Trophoblast cell (in vitro differentiated cells and primary cell): Measurements from ENCODE around the gene DRAM2. TPM values are rescaled to one million over a fixed set of nuclear protein-coding genes. Genes with fewer than 3 reads are reported as not detected.

Experiments used
- DNase-seq, 2 donors: peaks; one replicate each; pipeline ENCODE4 v3.0.0-alpha.2; 2016
- H2AFZ ChIP-seq: 2 replicates; pipeline ENCODE4 v1.6.1; 2013; ENCODE audit warnings: low read length, moderate library complexity, mild to moderate bottlenecking; ENCODE audit not compliant: insufficient read depth, poor library complexity
- H2AK5ac ChIP-seq: 2 replicates; pipeline ENCODE4 v1.6.1; 2013; ENCODE audit warnings: mild to moderate bottlenecking, low read length
- H2BK120ac ChIP-seq: 2 replicates; pipeline ENCODE4 v1.6.1; 2013; ENCODE audit warnings: low read length, mild to moderate bottlenecking, moderate library complexity; ENCODE audit not compliant: insufficient read depth, poor library complexity
- H2BK12ac ChIP-seq: 2 replicates; pipeline ENCODE4 v1.6.1; 2013; ENCODE audit warnings: mild to moderate bottlenecking, low read length, moderate library complexity
- H2BK5ac ChIP-seq: 2 replicates; pipeline ENCODE4 v1.6.1; 2013; ENCODE audit warnings: low read length, low read depth, moderate library complexity, mild to moderate bottlenecking; ENCODE audit not compliant: poor library complexity
- H3K14ac ChIP-seq: 2 replicates; pipeline ENCODE4 v1.6.1; 2013; ENCODE audit warnings: mild to moderate bottlenecking, low read length
- H3K18ac ChIP-seq: 2 replicates; pipeline ENCODE4 v1.6.1; 2013; ENCODE audit warnings: mild to moderate bottlenecking, low read length
- H3K23ac ChIP-seq: 2 replicates; pipeline ENCODE4 v1.6.1; 2013; ENCODE audit warnings: low read length
- H3K27ac ChIP-seq: 2 replicates; pipeline ENCODE4 v1.5.1; 2013; ENCODE audit warnings: low read depth, mild to moderate bottlenecking, inconsistent platforms, low read length, moderate library complexity
- H3K27me3 ChIP-seq: 2 replicates; pipeline ENCODE4 v1.6.1; 2013; ENCODE audit warnings: inconsistent platforms, mild to moderate bottlenecking, low read length, moderate library complexity; ENCODE audit not compliant: insufficient read depth
- H3K36me3 ChIP-seq, 2 experiments: 1 replicate in 1 of 2; 2 replicates in 1 of 2; pipeline ENCODE4 v1.6.1; 2013; ENCODE audit warnings: low read length in 2 of 2, mild to moderate bottlenecking in 2 of 2, moderate library complexity in 1 of 2; ENCODE audit not compliant: insufficient read depth in 2 of 2, control insufficient read depth in 1 of 2
- H3K4ac ChIP-seq: 2 replicates; pipeline ENCODE4 v1.6.1; 2013; ENCODE audit warnings: low read depth, mild to moderate bottlenecking, low read length, moderate library complexity
- H3K4me1 ChIP-seq, 2 experiments: 1 replicate in 1 of 2; 2 replicates in 1 of 2; pipeline ENCODE4 v1.6.1; 2013; ENCODE audit warnings: low read length in 2 of 2, mild to moderate bottlenecking in 2 of 2, moderate library complexity in 1 of 2; ENCODE audit not compliant: insufficient read depth in 2 of 2, control insufficient read depth in 1 of 2
- H3K4me2 ChIP-seq: 2 replicates; pipeline ENCODE4 v1.6.1; 2013; ENCODE audit warnings: inconsistent platforms, mild to moderate bottlenecking, low read length, moderate library complexity
- H3K4me3 ChIP-seq: 2 replicates; pipeline ENCODE4 v1.5.1; 2013; ENCODE audit warnings: mild to moderate bottlenecking, low read depth, low read length, inconsistent platforms
- H3K79me1 ChIP-seq: one replicate; pipeline ENCODE4 v1.6.1; 2013; ENCODE audit warnings: low read length
- H3K79me2 ChIP-seq: 2 replicates; pipeline ENCODE4 v1.6.1; 2013; ENCODE audit warnings: low read length, mild to moderate bottlenecking; ENCODE audit not compliant: control insufficient read depth, insufficient read depth, poor library complexity
- H3K9ac ChIP-seq: 2 replicates; pipeline ENCODE4 v1.6.1; 2013; ENCODE audit warnings: mild to moderate bottlenecking, low read length
- H3K9me3 ChIP-seq: 2 replicates; pipeline ENCODE4 v1.6.1; 2013; ENCODE audit warnings: low read depth, mild to moderate bottlenecking, control low read depth, inconsistent platforms, low read length; ENCODE audit not compliant: insufficient read depth
- H4K12ac ChIP-seq: 2 replicates; pipeline ENCODE4 v1.6.1; 2013; ENCODE audit warnings: low read depth, mild to moderate bottlenecking, low read length, moderate library complexity
- H4K8ac ChIP-seq: 2 replicates; pipeline ENCODE4 v1.6.1; 2013; ENCODE audit warnings: low read depth, mild to moderate bottlenecking, low read length, moderate library complexity
- H4K91ac ChIP-seq: one replicate; pipeline ENCODE4 v1.6.1; 2013; ENCODE audit warnings: low read depth, mild to moderate bottlenecking, low read length, moderate library complexity
- WGBS: extraction: QIAGEN DNeasy Blood & Tissue Kit; methylation state at CpG from one replicate; pipeline ENCODE4 v1.1.7; 2013; ENCODE audit warnings: missing lambda C conversion rate; ENCODE audit not compliant: insufficient read length, insufficient coverage; ENCODE audit errors: extremely low coverage; 5-methylcytosine and 5-hydroxymethylcytosine counted together
- polyA plus RNA-seq: library from polyadenylated mRNA; stranded (reverse); fragments of 200-250 nt; gene quantifications from 2 replicates; pipeline ENCODE4 v1.2.3, GENCODE V29; 2013

Gene DRAM2
- polyA plus RNA-seq = 77.9 and 79.0 TPM in 2 replicates

GRCh38 chr1:111139956-111140679, at the start of gene DRAM2, which contains the start of gene CEPT1:
Gene DRAM2 (minus strand): TSS chr1:111140093. CDS start chr1:111131554, 8,539 bp downstream.
Gene CEPT1 (plus strand): TSS chr1:111140223. CDS start chr1:111147715, 7,492 bp downstream.
- peak within 1 kb of the TSS; percentile 92 for H4K8ac ChIP-seq
- peak within 1 kb of the TSS; percentile 85 for H4K12ac ChIP-seq
- H3K18ac ChIP-seq = peak within 1 kb of the TSS; percentile 96
- WGBS = no CpG with 5 or more reads among the region's 68 CpGs
- peak within 1 kb of the TSS; percentile 89 for H4K91ac ChIP-seq
- peak; percentile 97 to 98 for DNase-seq
- peak within 1 kb of the TSS; percentile 99 for H2BK5ac ChIP-seq
- peak within 1 kb of the TSS; percentile 75 for H2AFZ ChIP-seq
- peak within 1 kb of the TSS; percentile 86 for H3K23ac ChIP-seq
- H3K9me3 ChIP-seq = no peaks in the 10 kb centered on the region
- peak within 1 kb of the TSS; percentile 98 for H3K4me3 ChIP-seq
- peak within 1 kb of the TSS; percentile 99 for H3K27ac ChIP-seq
- peak within 1 kb of the TSS; percentile 87 for H3K4ac ChIP-seq
- peak within 1 kb of the TSS; percentile 96 for H3K14ac ChIP-seq
- H2BK120ac ChIP-seq = peak within 1 kb of the TSS; percentile 95
- peaks cover 6% of the 10 kb centered on the region in 2 experiments for H3K36me3 ChIP-seq
- H3K79me2 ChIP-seq = peaks cover 15% of the 10 kb centered on the region
- H3K4me1 ChIP-seq = peaks cover 0 to 1% of the 10 kb centered on the region in 2 experiments
- H2AK5ac ChIP-seq = peak within 1 kb of the TSS; percentile 22
- H2BK12ac ChIP-seq = no peak within 1 kb of the TSS
- no peaks in the 10 kb centered on the region for H3K27me3 ChIP-seq
- peak within 1 kb of the TSS; percentile 100 for H3K4me2 ChIP-seq
- peak within 1 kb of the TSS; percentile 100 for H3K9ac ChIP-seq
- H3K79me1 ChIP-seq = peaks cover 14% of the 10 kb centered on the region

DNA sequence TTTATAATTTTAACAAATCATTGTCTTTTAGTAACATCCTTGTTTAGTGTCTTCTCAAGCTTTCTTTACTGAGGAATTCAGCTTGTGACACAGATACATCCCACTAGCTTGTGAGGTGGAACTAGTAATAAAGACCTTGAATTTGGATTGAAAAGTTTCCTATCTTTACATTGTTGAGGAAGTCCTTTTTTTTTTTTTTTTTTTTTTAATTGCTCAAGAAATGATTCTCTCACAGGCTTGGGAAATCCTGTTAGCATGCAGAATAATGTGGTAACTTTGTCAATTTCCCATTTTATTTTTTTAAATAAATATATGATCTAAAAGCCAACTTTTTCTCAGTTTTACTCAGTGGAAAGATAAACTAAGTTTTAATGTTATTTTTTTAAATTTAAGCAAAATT, 44.8 kb upstream of the DRAM2 start:
- Histone ChIP-seq H2AFZ (no peak overlapping the region), H3K9ac (no peak overlapping the region), H3K27me3 (no peaks in the 10 kb centered on the region), H4K8ac (no peak overlapping the region), H3K4me3 (no peak overlapping the region), H3K79me2 (no peaks in the 10 kb centered on the region), H4K91ac (no peak overlapping the region), H2BK12ac (no peak overlapping the region), H3K14ac (no peak overlapping the region), H2AK5ac (no peak overlapping the region), H2BK5ac (no peak overlapping the region), H3K4me1 (peaks cover 0 to 2% of the 10 kb centered on the region in 2 experiments), H3K4ac (no peak overlapping the region), H3K18ac (no peak overlapping the region), H2BK120ac (no peak overlapping the region), H3K79me1 (no peaks in the 10 kb centered on the region), H3K9me3 (peaks cover 2% of the 10 kb centered on the region), H4K12ac (no peak overlapping the region), H3K4me2 (no peak overlapping the region), H3K27ac (no peak overlapping the region), H3K36me3 (peaks cover 2 to 17% of the 10 kb centered on the region in 2 experiments), H3K23ac (no peak overlapping the region)
- no peak for DNase-seq

- H3K18ac ChIP-seq = no peak overlapping the region
- no peak overlapping the region for H3K4ac ChIP-seq
- no peak overlapping the region for H2AK5ac ChIP-seq
- no peak overlapping the region for H3K27ac ChIP-seq
- H3K9me3 ChIP-seq = peaks cover 2% of the 10 kb centered on the region
- no peaks in the 10 kb centered on the region for H3K79me2 ChIP-seq
- no peak overlapping the region for H4K91ac ChIP-seq
- no peak overlapping the region for H2BK120ac ChIP-seq
- WGBS = no CpG with 5 or more reads among the region's 6 CpGs
- no peak overlapping the region for H3K23ac ChIP-seq
- H3K4me3 ChIP-seq = no peak overlapping the region
- no peaks in the 10 kb centered on the region for H3K27me3 ChIP-seq
- no peak overlapping the region for H2BK5ac ChIP-seq
- H3K14ac ChIP-seq = no peak overlapping the region
- no peak overlapping the region for H3K4me2 ChIP-seq
- H3K79me1 ChIP-seq = no peaks in the 10 kb centered on the region
- no peaks in the 10 kb centered on the region for H3K4me1 ChIP-seq
- H3K36me3 ChIP-seq = peaks cover 2 to 16% of the 10 kb centered on the region in 2 experiments
- H2BK12ac ChIP-seq = no peak overlapping the region
- H4K8ac ChIP-seq = no peak overlapping the region
- no peak overlapping the region for H3K9ac ChIP-seq
- H4K12ac ChIP-seq = no peak overlapping the region
- no peak for DNase-seq
- no peak overlapping the region for H2AFZ ChIP-seq
Measured at GRCh38 chr1:111183308-111184069, 43.6 kb upstream of the DRAM2 start.

GRCh38 chr1:111182052-111182451, 42.2 kb upstream of the DRAM2 start:
- no peaks in the 10 kb centered on the region for H3K4me1 ChIP-seq

More at GRCh38 chr1:111182052-111182451, 42.2 kb upstream of the DRAM2 start:
- no peak overlapping the region for H4K8ac ChIP-seq
- no peak overlapping the region for H4K12ac ChIP-seq
- no peak overlapping the region for H3K27ac ChIP-seq
- WGBS = 100% methylated on average over 1 of the region's 2 CpGs
- no peak overlapping the region for H2BK120ac ChIP-seq
- no peak overlapping the region for H2BK12ac ChIP-seq
- H3K4me3 ChIP-seq = no peak overlapping the region
- no peak overlapping the region for H3K14ac ChIP-seq
- no peak overlapping the region for H2AK5ac ChIP-seq
- H3K27me3 ChIP-seq = no peaks in the 10 kb centered on the region
- H3K4ac ChIP-seq = no peak overlapping the region
- no peak overlapping the region for H2BK5ac ChIP-seq
- H3K23ac ChIP-seq = no peak overlapping the region
- no peak overlapping the region for H4K91ac ChIP-seq
- H3K36me3 ChIP-seq = peaks cover 2 to 7% of the 10 kb centered on the region in 2 experiments
- H3K18ac ChIP-seq = no peak overlapping the region
- H3K79me2 ChIP-seq = no peaks in the 10 kb centered on the region
- H3K9me3 ChIP-seq = no peaks in the 10 kb centered on the region
- H3K4me2 ChIP-seq = no peak overlapping the region
- DNase-seq = no peak
- no peak overlapping the region for H3K9ac ChIP-seq
- H2AFZ ChIP-seq = no peak overlapping the region
- no peaks in the 10 kb centered on the region for H3K79me1 ChIP-seq
